EH (cell line): ENCODE measurements around the gene GPC6.
"Not testable (repeated sequence)": the region's sequence is repeated elsewhere in the genome, so short reads cannot be mapped to it uniquely, and the experiment has no call there.

Source experiments
- DNase-seq: peaks from one replicate; pipeline ENCODE4 v3.0.0-alpha.2; 2015; ENCODE audit warnings: low read depth

Gene GPC6

GRCh38 chr13:94325650-94326049 lies 1099.0 kb downstream of the GPC6 start:
- peak; percentile 63 for DNase-seq

GRCh38 chr13:94327318-94327717 lies 1100.7 kb downstream of the GPC6 start:
- peak; percentile 36 for DNase-seq

- no peak for DNase-seq
These were observed 1101.9 kb downstream of the GPC6 start for GRCh38 chr13:94328381-94329041.

- DNase-seq = peak; percentile 62
These were observed 1102.7 kb downstream of the GPC6 start for GRCh38 chr13:94329277-94329676.

- peak; percentile 90 for DNase-seq
These were observed 1103.3 kb downstream of the GPC6 start for GRCh38 chr13:94329754-94330551.

- DNase-seq = no peak
These were observed 1104.0 kb downstream of the GPC6 start for GRCh38 chr13:94330552-94331071.

GRCh38 chr13:94331281-94331680 lies 1104.7 kb downstream of the GPC6 start:
- no peak for DNase-seq

- DNase-seq = no peak
These were observed 1105.9 kb downstream of the GPC6 start for GRCh38 chr13:94332359-94333096.

GRCh38 chr13:94333131-94333820 lies 1106.7 kb downstream of the GPC6 start:
- DNase-seq = no peak

GRCh38 chr13:94335761-94336526 lies 1109.3 kb downstream of the GPC6 start:
- DNase-seq = no peak

GRCh38 chr13:94339116-94339687 lies 1112.6 kb downstream of the GPC6 start:
- DNase-seq = no peak

GRCh38 chr13:94342436-94343242 lies 1116.0 kb downstream of the GPC6 start:
- DNase-seq = no peak

- peak; percentile 18 for DNase-seq
These were observed 1116.6 kb downstream of the GPC6 start for GRCh38 chr13:94343243-94343585.

GRCh38 chr13:94343687-94344086 lies 1117.1 kb downstream of the GPC6 start:
- not testable (repeated sequence) for DNase-seq

- DNase-seq = peak; percentile 73
These were observed 1117.7 kb downstream of the GPC6 start for GRCh38 chr13:94344126-94344818.

- DNase-seq = peak; percentile 53
These were observed 1119.0 kb downstream of the GPC6 start for GRCh38 chr13:94345374-94346195.

- DNase-seq = no peak
These were observed 1119.8 kb downstream of the GPC6 start for GRCh38 chr13:94346261-94347019.
